IPS-15b (cell line): ENCODE results near the gene FER.
"Not testable (repeated sequence)": the region's sequence is repeated elsewhere in the genome, so short reads cannot be mapped to it uniquely, and the experiment has no call there.

ENCODE experiments used
- H3K27me3 ChIP-seq: one replicate; pipeline ENCODE4 v1.6.1; 2013; ENCODE audit warnings: low read length; ENCODE audit not compliant: control insufficient read depth, insufficient read depth
- H3K36me3 ChIP-seq: one replicate; pipeline ENCODE4 v1.6.1; 2013; ENCODE audit warnings: low read length; ENCODE audit not compliant: control insufficient read depth, insufficient read depth
- H3K4me1 ChIP-seq: one replicate; pipeline ENCODE4 v1.6.1; 2013; ENCODE audit warnings: mild to moderate bottlenecking, low read length; ENCODE audit not compliant: control insufficient read depth, insufficient read depth
- H3K4me3 ChIP-seq: one replicate; pipeline ENCODE4 v1.5.1; 2013; ENCODE audit warnings: low read depth, low read length
- H3K9ac ChIP-seq: one replicate; pipeline ENCODE4 v1.6.1; 2013; ENCODE audit warnings: low read depth, mild to moderate bottlenecking, low read length
- H3K9me3 ChIP-seq: one replicate; pipeline ENCODE4 v1.6.1; 2013; ENCODE audit warnings: mild to moderate bottlenecking, low read length; ENCODE audit not compliant: control insufficient read depth, insufficient read depth

Gene FER

GRCh38 chr5:108810717-108811116, 63.0 kb downstream of the FER start:
- Histone ChIP-seq H3K36me3 (no peaks in the 10 kb centered on the region), H3K9ac (no peak overlapping the region), H3K4me1 (peaks cover 6% of the 10 kb centered on the region), H3K9me3 (no peaks in the 10 kb centered on the region), H3K4me3 (no peak overlapping the region), H3K27me3 (no peaks in the 10 kb centered on the region)

- H3K36me3 ChIP-seq = no peaks in the 10 kb centered on the region
- no peaks in the 10 kb centered on the region for H3K27me3 ChIP-seq
- H3K4me1 ChIP-seq = peaks cover 6% of the 10 kb centered on the region
- H3K9ac ChIP-seq = no peak overlapping the region
- H3K9me3 ChIP-seq = no peaks in the 10 kb centered on the region
- no peak overlapping the region for H3K4me3 ChIP-seq
Observed at GRCh38 chr5:108813673-108814072, 66.0 kb downstream of the FER start.

GRCh38 chr5:108814551-108814950, 66.9 kb downstream of the FER start:
- H3K4me1 ChIP-seq = peaks cover 6% of the 10 kb centered on the region
- no peaks in the 10 kb centered on the region for H3K27me3 ChIP-seq
- H3K4me3 ChIP-seq = no peak overlapping the region
- H3K9ac ChIP-seq = no peak overlapping the region
- H3K9me3 ChIP-seq = no peaks in the 10 kb centered on the region
- no peaks in the 10 kb centered on the region for H3K36me3 ChIP-seq

GRCh38 chr5:108818613-108819272, 71.0 kb downstream of the FER start:
- no peak overlapping the region for H3K9ac ChIP-seq
- H3K36me3 ChIP-seq = no peaks in the 10 kb centered on the region
- H3K4me1 ChIP-seq = peaks cover 5% of the 10 kb centered on the region
- no peaks in the 10 kb centered on the region for H3K27me3 ChIP-seq
- H3K9me3 ChIP-seq = no peaks in the 10 kb centered on the region
- H3K4me3 ChIP-seq = no peak overlapping the region

- H3K36me3 ChIP-seq = no peaks in the 10 kb centered on the region
- peaks cover 5% of the 10 kb centered on the region for H3K4me1 ChIP-seq
- H3K9ac ChIP-seq = no peak overlapping the region
- H3K27me3 ChIP-seq = no peaks in the 10 kb centered on the region
- H3K4me3 ChIP-seq = no peak overlapping the region
- H3K9me3 ChIP-seq = no peaks in the 10 kb centered on the region
Observed at GRCh38 chr5:108820983-108821382, 73.3 kb downstream of the FER start.

- H3K9me3 ChIP-seq = no peaks in the 10 kb centered on the region
- H3K4me3 ChIP-seq = no peak overlapping the region
- H3K4me1 ChIP-seq = peaks cover 5% of the 10 kb centered on the region
- no peaks in the 10 kb centered on the region for H3K27me3 ChIP-seq
- no peaks in the 10 kb centered on the region for H3K36me3 ChIP-seq
- H3K9ac ChIP-seq = no peak overlapping the region
Observed at GRCh38 chr5:108822211-108822947, 74.7 kb downstream of the FER start.

- no peak overlapping the region for H3K9ac ChIP-seq
- peaks cover 5% of the 10 kb centered on the region for H3K4me1 ChIP-seq
- no peaks in the 10 kb centered on the region for H3K27me3 ChIP-seq
- no peaks in the 10 kb centered on the region for H3K36me3 ChIP-seq
- no peak overlapping the region for H3K4me3 ChIP-seq
- H3K9me3 ChIP-seq = no peaks in the 10 kb centered on the region
Observed at GRCh38 chr5:108827131-108827530, 79.4 kb downstream of the FER start.

GRCh38 chr5:108830705-108831276, 83.1 kb downstream of the FER start:
- Histone ChIP-seq H3K4me1 (no peaks in the 10 kb centered on the region), H3K9me3 (no peaks in the 10 kb centered on the region), H3K4me3 (no peak overlapping the region), H3K27me3 (no peaks in the 10 kb centered on the region), H3K9ac (no peak overlapping the region), H3K36me3 (no peaks in the 10 kb centered on the region)

GRCh38 chr5:108836492-108836891, 88.8 kb downstream of the FER start:
- Histone ChIP-seq H3K27me3 (no peaks in the 10 kb centered on the region), H3K36me3 (no peaks in the 10 kb centered on the region), H3K9ac (no peak overlapping the region), H3K4me1 (peaks cover 8% of the 10 kb centered on the region), H3K9me3 (no peaks in the 10 kb centered on the region), H3K4me3 (no peak overlapping the region)

GRCh38 chr5:108842260-108842941, 94.7 kb downstream of the FER start:
- not testable (repeated sequence) for H3K9ac ChIP-seq, H3K4me1 ChIP-seq, H3K36me3 ChIP-seq, H3K4me3 ChIP-seq, H3K9me3 ChIP-seq, H3K27me3 ChIP-seq

- not testable (repeated sequence) for H3K4me1 ChIP-seq, H3K36me3 ChIP-seq, H3K9ac ChIP-seq, H3K9me3 ChIP-seq, H3K4me3 ChIP-seq, H3K27me3 ChIP-seq
Observed at GRCh38 chr5:108851129-108851528, 103.4 kb downstream of the FER start.
